ENCODE measurements around the gene TMEM147. TPM values are rescaled to one million over a fixed set of nuclear protein-coding genes. Genes with fewer than 3 reads are reported as not detected.
A peak's percentile ranks its signal among the peaks of the same experiment; 100 is the strongest.

The TMEM147 gene
- total RNA-seq, 2 experiments from 2014 or later: 20.3 to 22.0 TPM

- Histone ChIP-seq H3K27ac (ENCODE audit: low read depth in 1 of 2, low read length in 2 of 2) (no peak overlapping the region), H3K9me3 (ENCODE audit: control insufficient read depth in 1 of 2, insufficient read depth in 1 of 2, low read length in 2 of 2) (no peaks in the 10 kb centered on the region), H3K27me3 (ENCODE audit: control insufficient read depth in 1 of 2, insufficient read depth in 2 of 2, low read length in 2 of 2) (no peaks in the 10 kb centered on the region), H3K36me3 (ENCODE audit: insufficient read depth, low read length) (peaks cover 9% of the 10 kb centered on the region), H3K4me1 (ENCODE audit: insufficient read depth, low read length) (peaks cover 38% of the 10 kb centered on the region), H3K4me3 (ENCODE audit: low read length) (no peak overlapping the region)
- TF ChIP-seq, protein P1, sequence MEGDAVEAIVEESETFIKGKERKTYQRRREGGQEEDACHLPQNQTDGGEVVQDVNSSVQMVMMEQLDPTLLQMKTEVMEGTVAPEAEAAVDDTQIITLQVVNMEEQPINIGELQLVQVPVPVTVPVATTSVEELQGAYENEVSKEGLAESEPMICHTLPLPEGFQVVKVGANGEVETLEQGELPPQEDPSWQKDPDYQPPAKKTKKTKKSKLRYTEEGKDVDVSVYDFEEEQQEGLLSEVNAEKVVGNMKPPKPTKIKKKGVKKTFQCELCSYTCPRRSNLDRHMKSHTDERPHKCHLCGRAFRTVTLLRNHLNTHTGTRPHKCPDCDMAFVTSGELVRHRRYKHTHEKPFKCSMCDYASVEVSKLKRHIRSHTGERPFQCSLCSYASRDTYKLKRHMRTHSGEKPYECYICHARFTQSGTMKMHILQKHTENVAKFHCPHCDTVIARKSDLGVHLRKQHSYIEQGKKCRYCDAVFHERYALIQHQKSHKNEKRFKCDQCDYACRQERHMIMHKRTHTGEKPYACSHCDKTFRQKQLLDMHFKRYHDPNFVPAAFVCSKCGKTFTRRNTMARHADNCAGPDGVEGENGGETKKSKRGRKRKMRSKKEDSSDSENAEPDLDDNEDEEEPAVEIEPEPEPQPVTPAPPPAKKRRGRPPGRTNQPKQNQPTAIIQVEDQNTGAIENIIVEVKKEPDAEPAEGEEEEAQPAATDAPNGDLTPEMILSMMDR (IDR thresholded peaks at IDR 0.05): peak; percentile 73
- Mint-ChIP-seq H3K4me1 (ENCODE audit: low read depth) (peaks cover 32% of the 10 kb centered on the region), H3K27ac (no peak overlapping the region), H3K36me3 (ENCODE audit: low read depth) (peaks cover 18% of the 10 kb centered on the region), H3K9me3 (no peaks in the 10 kb centered on the region), H3K27me3 (no peaks in the 10 kb centered on the region), H3K4me3 (peak overlapping the region; percentile 70)
- intact Hi-C loops (cut with DNase I, micrococcal nuclease): loop anchor here (2.0 to 5.0 kb wide), 4 partner anchors 43 to 168 kb away; partner anchors contain the start of genes COX6B1 (in 1 of the 2) and RBM42 (in 1 of the 2)
- DNase-seq (peak; percentile 15 to 86 (median 48)), ATAC-seq (ENCODE audit: poor library complexity) (no peak)
- CTCF ChIA-PET: interaction anchor here (0.6 to 1.3 kb wide), 3 partner anchors 39 to 213 kb away, joined by 3 to 5 read pairs (median 4); no protein-coding TSS in a partner anchor
- POLR2A ChIA-PET: no interaction called here
These were observed 3.9 kb downstream of the TMEM147 start for GRCh38 chr19:35549174-35549788.

GRCh38 chr19:35549879-35550523 lies 4.6 kb downstream of the TMEM147 start:
- Histone ChIP-seq H3K9me3 (ENCODE audit: control insufficient read depth in 1 of 2, insufficient read depth in 1 of 2, low read length in 2 of 2) (no peaks in the 10 kb centered on the region), H3K4me1 (ENCODE audit: insufficient read depth, low read length) (peaks cover 31% of the 10 kb centered on the region), H3K4me3 (ENCODE audit: low read length) (no peak overlapping the region), H3K27ac (ENCODE audit: low read depth in 1 of 2, low read length in 2 of 2) (no peak overlapping the region), H3K27me3 (ENCODE audit: control insufficient read depth in 1 of 2, insufficient read depth in 2 of 2, low read length in 2 of 2) (no peaks in the 10 kb centered on the region), H3K36me3 (ENCODE audit: insufficient read depth, low read length) (peaks cover 9% of the 10 kb centered on the region)
- TF ChIP-seq, protein P1 (IDR thresholded peaks at IDR 0.05): no peak
- Mint-ChIP-seq H3K9me3 (no peaks in the 10 kb centered on the region), H3K4me3 (no peak overlapping the region), H3K36me3 (ENCODE audit: low read depth) (peaks cover 18% of the 10 kb centered on the region), H3K27ac (no peak overlapping the region), H3K4me1 (ENCODE audit: low read depth) (peaks cover 25% of the 10 kb centered on the region), H3K27me3 (no peaks in the 10 kb centered on the region)
- intact Hi-C loops (cut with DNase I, micrococcal nuclease): loop anchor here (2.0 to 5.0 kb wide), 4 partner anchors 42 to 167 kb away; partner anchors contain the start of genes COX6B1 (in 1 of the 2) and RBM42 (in 1 of the 2)
- DNase-seq (no peak), ATAC-seq (ENCODE audit: poor library complexity) (no peak)
- ChIA-PET CTCF (interaction anchor here (0.6 kb wide), 1 partner anchor 212 kb away, joined by 3 read pairs; no protein-coding TSS in a partner anchor), POLR2A (no interaction called here)

DNA sequence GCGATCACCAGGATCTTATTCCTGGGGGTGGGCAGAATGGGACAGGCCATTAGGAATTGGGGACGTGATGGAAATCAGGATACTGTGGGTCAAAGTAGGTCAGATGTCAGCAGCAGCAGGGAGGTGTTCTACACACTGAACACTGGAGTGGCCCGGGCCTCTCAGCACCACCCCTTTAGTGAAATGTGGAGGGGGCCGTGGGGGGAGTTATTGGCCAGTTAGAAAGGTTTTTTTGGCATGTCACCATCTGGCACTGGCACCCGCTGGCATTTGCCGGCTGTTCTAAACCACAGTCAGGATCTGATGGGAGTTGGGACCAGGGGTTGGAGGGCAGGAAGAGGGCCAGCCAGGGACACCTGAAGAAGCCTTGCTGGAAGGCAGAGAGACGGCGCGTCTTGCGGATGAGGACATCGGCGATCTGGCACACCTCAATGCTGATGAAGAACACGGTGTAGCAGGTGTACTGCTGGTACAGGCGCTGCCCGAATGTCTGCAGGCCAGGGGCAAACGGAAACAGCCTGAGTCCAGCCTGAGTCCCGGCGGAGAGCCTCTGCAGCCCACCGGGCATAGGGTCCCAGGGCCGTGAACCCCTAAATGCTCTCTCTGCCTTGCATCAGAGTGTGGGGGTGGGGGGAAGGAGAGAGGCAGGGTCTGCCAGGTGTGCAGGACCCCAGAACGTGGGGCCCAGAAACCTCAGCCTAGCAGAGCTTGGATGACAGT lies 5.8 kb downstream of the TMEM147 start:
- Histone ChIP-seq H3K9me3 (ENCODE audit: control insufficient read depth in 1 of 2, insufficient read depth in 1 of 2, low read length in 2 of 2) (no peaks in the 10 kb centered on the region), H3K4me1 (ENCODE audit: insufficient read depth, low read length) (peaks cover 21% of the 10 kb centered on the region), H3K36me3 (ENCODE audit: insufficient read depth, low read length) (peaks cover 9% of the 10 kb centered on the region), H3K27me3 (ENCODE audit: control insufficient read depth in 1 of 2, insufficient read depth in 2 of 2, low read length in 2 of 2) (no peaks in the 10 kb centered on the region), H3K4me3 (ENCODE audit: low read length) (no peak overlapping the region), H3K27ac (ENCODE audit: low read depth in 1 of 2, low read length in 2 of 2) (no peak overlapping the region)
- ATAC-seq (ENCODE audit: poor library complexity) (no peak), DNase-seq (no peak)
- Mint-ChIP-seq H3K9me3 (no peaks in the 10 kb centered on the region), H3K4me3 (no peak overlapping the region), H3K4me1 (ENCODE audit: low read depth) (peaks cover 20% of the 10 kb centered on the region), H3K27me3 (peaks cover 5% of the 10 kb centered on the region), H3K27ac (no peak overlapping the region), H3K36me3 (ENCODE audit: low read depth) (peaks cover 15% of the 10 kb centered on the region)
- TF ChIP-seq, protein P1 (IDR thresholded peaks at IDR 0.05): no peak
- CTCF ChIA-PET: no interaction called here
- POLR2A ChIA-PET: no interaction called here
- intact Hi-C loops (cut with DNase I, micrococcal nuclease): no loop called here
